SJCRH30 (cell line): ENCODE measurements around the gene HOXA9. TPM values are rescaled to one million over a fixed set of nuclear protein-coding genes. Genes with fewer than 3 reads are reported as not detected.

Experiments used
- DNase-seq, 2 experiments: peaks; one replicate each; pipeline ENCODE4 v3.0.0-alpha.2; 2015 to 2020
- H3K27ac ChIP-seq: fragments of 250-450 bp; sonication (Bioruptor Pico); 2 replicates; pipeline ENCODE4 v1.5.1; 2020; ENCODE audit warnings: mild to moderate bottlenecking, moderate library complexity
- H3K27me3 ChIP-seq: fragments of 250-450 bp; sonication (Bioruptor Pico); 2 replicates; pipeline ENCODE4 v1.5.1; 2020; ENCODE audit warnings: mild to moderate bottlenecking, moderate library complexity
- H3K36me3 ChIP-seq: fragments of 250-450 bp; sonication (Bioruptor Pico); 2 replicates; pipeline ENCODE4 v1.5.1; 2020; ENCODE audit warnings: mild to moderate bottlenecking, moderate library complexity
- H3K4me1 ChIP-seq: fragments of 250-450 bp; sonication (Bioruptor Pico); 2 replicates; pipeline ENCODE4 v1.5.1; 2020; ENCODE audit warnings: mild to moderate bottlenecking, moderate library complexity
- H3K4me3 ChIP-seq: fragments of 250-450 bp; sonication (Bioruptor Pico); 2 replicates; pipeline ENCODE4 v1.5.1; 2020; ENCODE audit warnings: mild to moderate bottlenecking, moderate library complexity
- H3K9me3 ChIP-seq: fragments of 250-450 bp; sonication (Bioruptor Pico); replicated peaks from 2 replicates; pipeline ENCODE4 v1.5.1; 2020; ENCODE audit warnings: mild to moderate bottlenecking, moderate library complexity
- total RNA-seq: library from RNA; depleted of rRNA; stranded (reverse); fragments of >200 nt; shearing (Covaris generic); gene quantifications from 2 replicates; pipeline ENCODE4 v1.2.3, GENCODE V29; 2014

The HOXA9 gene
- total RNA-seq, 1 experiment from 2014 or later = 0.30 TPM

DNA sequence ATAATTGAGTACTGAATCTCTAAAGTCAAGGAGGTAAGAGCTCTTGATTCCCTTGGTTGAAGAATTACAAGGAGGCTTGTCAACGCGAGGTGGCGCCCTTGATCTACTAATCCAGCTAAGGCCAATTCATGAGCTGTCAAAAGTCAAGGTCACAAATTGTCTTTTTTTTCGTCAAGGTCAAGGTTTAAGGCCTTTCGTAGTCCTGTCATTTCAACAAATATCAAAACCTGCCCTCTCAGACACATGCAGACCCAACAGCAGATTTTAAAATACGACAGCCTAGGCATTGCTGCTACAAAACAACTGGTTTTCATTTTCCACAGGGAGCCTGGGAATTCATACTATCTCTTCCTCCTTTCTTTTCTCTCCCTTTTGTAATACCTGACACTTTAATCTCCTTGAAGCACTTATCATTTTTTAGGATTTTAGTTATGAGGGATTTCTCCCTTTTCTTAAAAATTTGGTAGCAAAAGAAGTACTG, 31.0 kb upstream of the HOXA9 start:
- peak; percentile 69 to 88 for DNase-seq
- Histone ChIP-seq H3K27me3 (no peaks in the 10 kb centered on the region), H3K4me3 (no peak overlapping the region), H3K27ac (no peak overlapping the region), H3K4me1 (no peaks in the 10 kb centered on the region; the same call in 1 of the 2 replicates), H3K9me3 (no peaks in the 10 kb centered on the region), H3K36me3 (no peaks in the 10 kb centered on the region)

DNA sequence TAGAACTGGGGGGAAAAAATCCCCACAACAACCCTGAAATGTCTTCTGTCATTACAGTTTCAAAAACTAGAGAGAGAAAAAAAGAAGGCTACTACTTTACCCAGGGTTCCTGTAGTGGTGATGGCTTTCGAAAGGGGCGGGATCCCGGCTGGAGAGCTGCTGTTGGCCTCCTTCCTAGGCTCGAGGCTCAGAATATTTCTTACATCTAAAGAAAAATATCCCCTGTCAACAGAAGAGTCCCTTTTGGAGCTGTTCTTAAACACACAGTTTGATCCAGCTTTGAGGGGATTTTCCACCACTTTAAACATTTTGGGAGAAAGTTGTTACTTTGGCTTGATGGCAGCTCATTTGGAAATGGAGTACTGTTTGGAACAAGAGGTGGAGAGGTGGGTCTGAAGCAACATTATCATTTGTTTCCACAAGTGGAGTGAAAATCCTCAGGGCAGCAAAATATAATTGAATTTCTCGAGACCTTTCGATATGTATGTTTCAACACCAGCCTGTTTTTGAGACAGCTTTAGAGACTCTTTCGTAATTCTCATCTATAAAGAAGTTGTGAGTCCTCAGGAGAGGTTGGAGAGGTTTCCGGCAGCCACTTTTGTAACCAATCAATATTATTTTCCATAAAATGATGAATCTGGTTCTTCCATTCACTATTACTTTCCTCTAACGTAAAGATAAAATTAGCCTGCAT, 29.5 kb upstream of the HOXA9 start:
- H3K9me3 ChIP-seq = no peaks in the 10 kb centered on the region
- H3K4me1 ChIP-seq = no peaks in the 10 kb centered on the region
- no peak for DNase-seq
- no peaks in the 10 kb centered on the region for H3K27me3 ChIP-seq
- H3K4me3 ChIP-seq = no peak overlapping the region
- H3K27ac ChIP-seq = no peak overlapping the region
- H3K36me3 ChIP-seq = no peaks in the 10 kb centered on the region

- Histone ChIP-seq H3K27me3 (no peaks in the 10 kb centered on the region), H3K27ac (no peak overlapping the region), H3K4me3 (no peak overlapping the region), H3K36me3 (no peaks in the 10 kb centered on the region), H3K9me3 (no peaks in the 10 kb centered on the region), H3K4me1 (no peaks in the 10 kb centered on the region)
- no peak for DNase-seq
These were observed 28.6 kb upstream of the HOXA9 start for GRCh38 chr7:27194002-27194352.

DNA sequence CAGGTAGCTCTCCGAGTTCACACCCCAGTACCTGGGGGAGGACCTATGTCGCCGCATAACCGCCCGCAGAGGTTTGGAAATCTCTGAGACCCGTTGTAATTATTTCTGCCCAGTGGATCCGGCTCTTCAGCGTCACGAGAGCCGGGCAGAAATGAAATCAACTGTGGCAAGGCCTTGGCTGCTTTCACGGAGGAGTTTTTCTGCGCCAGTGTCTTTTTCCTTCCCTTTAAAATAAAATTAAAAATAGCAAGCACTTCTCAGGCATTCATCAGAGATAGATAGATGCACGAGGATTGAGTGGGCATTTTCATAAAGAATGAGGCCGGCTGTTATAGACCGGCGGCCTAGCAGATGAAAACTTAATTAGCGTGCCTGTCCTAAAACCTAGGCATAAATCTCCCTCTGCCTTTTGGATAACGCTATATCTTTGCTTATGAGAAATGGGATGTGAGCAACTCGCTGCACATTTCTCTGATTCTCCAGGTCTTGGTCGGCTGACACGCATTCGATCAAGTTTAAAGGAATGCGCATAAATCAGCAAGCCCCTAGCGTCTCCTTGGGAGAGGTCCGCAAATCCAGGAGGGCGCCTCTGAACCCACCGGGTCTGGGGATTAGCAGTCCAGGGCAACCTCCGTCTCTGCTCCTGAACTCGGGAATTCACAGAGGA, 28.1 kb upstream of the HOXA9 start:
- DNase-seq = no peak
- no peaks in the 10 kb centered on the region for H3K27me3 ChIP-seq
- no peak overlapping the region for H3K4me3 ChIP-seq

DNA sequence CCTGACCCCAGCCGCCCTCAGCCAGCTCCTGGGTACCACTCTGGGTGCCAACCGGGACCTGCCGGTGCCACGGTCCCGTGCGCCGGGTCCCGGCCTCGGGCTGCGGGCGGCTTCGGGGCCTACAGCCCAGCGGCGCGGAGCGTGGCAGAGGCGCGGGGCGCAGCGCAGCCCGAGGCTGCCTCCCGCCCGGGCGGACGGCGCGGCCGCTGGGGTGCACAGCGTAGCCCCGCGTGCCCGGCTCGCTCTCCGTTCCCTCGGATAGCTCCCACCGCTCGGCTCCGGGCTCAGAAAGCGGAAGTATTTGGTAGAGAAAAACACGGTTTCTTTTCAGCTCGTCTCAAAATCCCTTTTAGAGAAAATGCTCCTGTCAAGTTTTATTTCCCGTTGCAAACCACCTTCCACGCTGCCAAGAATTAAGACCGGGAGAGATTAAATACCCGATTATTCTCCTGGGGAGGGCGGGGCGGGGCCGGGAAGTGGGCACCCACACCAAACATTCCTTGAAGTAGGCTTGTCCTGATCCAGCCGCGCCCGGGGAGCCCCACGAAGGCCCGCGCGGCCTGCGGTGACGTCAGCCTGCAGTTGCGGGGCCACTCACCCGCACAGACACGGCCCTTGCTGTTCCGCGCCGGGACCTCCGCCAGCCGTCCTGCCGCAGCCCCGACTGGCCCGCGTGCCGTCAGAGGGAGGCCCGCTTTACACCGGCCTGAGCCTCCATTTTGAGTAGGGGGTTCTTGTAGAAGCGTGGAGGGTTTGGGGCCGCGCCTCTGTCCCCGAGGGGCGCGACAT, 27.4 kb upstream of the HOXA9 start:
- Histone ChIP-seq H3K36me3 (no peaks in the 10 kb centered on the region), H3K9me3 (no peaks in the 10 kb centered on the region), H3K4me3 (no peak overlapping the region), H3K27ac (no peak overlapping the region), H3K4me1 (no peaks in the 10 kb centered on the region), H3K27me3 (no peaks in the 10 kb centered on the region)
- no peak for DNase-seq

More for the DNA sequence above, 28.1 kb upstream of the HOXA9 start:
- Histone ChIP-seq H3K9me3 (no peaks in the 10 kb centered on the region), H3K36me3 (no peaks in the 10 kb centered on the region), H3K4me1 (no peaks in the 10 kb centered on the region), H3K27ac (no peak overlapping the region)

DNA sequence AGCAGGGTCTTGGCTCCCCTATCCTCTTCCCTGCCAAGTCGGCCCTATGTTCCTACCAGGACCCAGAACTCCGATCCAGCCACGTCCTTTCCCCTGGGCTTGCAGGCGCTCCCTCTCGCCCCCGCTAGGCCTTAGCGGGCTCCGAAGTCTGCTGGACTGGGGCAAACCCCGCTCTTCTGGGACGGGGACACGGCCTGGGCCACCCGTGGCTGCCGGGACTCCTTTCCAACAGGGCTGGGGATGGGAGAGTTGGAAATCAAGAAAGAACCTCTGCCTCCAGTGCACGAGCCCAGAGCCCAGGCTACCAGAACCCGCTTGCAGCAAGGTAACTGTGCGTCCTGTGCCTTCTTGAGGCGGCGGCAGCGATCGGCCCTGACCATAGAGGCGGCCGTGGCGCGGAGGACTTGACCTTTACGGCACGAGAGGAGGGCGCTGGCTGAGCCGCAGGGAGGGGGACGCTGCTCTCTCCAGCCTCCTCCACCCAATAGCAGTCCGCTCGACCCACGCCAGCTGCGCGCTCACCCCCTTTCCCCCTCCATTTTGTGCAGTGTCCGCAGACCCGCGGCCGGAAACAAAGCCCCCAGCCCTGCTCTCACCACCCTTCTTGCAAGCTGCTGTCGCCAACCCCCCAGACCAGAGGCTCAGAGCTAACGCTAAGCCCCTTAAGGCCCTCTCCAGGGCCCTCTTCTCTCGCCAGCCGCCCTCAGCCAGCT, 26.7 kb upstream of the HOXA9 start:
- Histone ChIP-seq H3K4me3 (no peak overlapping the region), H3K27me3 (no peaks in the 10 kb centered on the region), H3K9me3 (no peaks in the 10 kb centered on the region), H3K4me1 (no peaks in the 10 kb centered on the region), H3K27ac (no peak overlapping the region), H3K36me3 (no peaks in the 10 kb centered on the region)
- no peak for DNase-seq

- Histone ChIP-seq H3K4me1 (no peaks in the 10 kb centered on the region), H3K27me3 (no peaks in the 10 kb centered on the region), H3K27ac (no peak overlapping the region), H3K4me3 (no peak overlapping the region), H3K36me3 (no peaks in the 10 kb centered on the region), H3K9me3 (no peaks in the 10 kb centered on the region)
- DNase-seq = no peak
These were observed 25.9 kb upstream of the HOXA9 start for GRCh38 chr7:27191161-27191731.

DNA sequence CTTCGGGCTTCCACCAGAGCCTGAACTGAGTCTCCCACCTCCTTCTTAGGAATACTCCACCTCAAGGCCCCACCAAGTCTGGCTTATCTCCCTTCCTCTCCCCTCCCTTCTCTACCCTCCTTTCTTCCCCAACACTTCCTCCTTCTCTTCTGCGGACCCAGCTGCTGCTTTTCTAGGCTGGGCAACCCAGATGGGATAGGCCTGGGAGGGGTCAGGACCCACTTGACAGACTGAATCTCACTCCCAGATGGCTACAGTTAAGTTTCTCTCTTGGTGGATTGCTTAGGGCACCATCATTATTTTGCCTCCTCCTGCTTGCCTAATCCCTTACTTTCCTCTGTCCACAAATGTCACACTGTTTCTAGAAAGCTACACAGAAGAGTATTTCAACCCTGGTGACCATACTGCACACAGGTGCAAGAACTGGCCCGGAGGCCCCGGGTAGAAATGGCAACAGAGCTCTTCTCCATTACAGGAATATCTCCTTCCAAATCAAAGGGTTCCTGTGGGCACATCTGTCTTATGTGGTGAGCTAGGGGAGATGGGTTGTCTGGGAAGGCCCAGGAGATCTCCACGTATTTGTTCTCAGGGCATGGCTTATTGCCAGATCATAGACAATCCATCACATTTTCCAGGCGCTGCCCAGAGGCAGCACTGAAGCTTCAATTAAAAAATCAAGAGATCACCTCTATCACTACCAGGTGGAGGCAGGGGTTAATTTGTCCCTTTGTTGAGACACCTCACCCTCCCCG, 24.8 kb upstream of the HOXA9 start:
- H3K27me3 ChIP-seq = no peaks in the 10 kb centered on the region
- H3K36me3 ChIP-seq = no peaks in the 10 kb centered on the region
- peak in 1 of 2 experiments; percentile 17 for DNase-seq
- H3K4me3 ChIP-seq = no peak overlapping the region
- no peak overlapping the region for H3K27ac ChIP-seq
- no peaks in the 10 kb centered on the region for H3K4me1 ChIP-seq
- H3K9me3 ChIP-seq = no peaks in the 10 kb centered on the region

DNA sequence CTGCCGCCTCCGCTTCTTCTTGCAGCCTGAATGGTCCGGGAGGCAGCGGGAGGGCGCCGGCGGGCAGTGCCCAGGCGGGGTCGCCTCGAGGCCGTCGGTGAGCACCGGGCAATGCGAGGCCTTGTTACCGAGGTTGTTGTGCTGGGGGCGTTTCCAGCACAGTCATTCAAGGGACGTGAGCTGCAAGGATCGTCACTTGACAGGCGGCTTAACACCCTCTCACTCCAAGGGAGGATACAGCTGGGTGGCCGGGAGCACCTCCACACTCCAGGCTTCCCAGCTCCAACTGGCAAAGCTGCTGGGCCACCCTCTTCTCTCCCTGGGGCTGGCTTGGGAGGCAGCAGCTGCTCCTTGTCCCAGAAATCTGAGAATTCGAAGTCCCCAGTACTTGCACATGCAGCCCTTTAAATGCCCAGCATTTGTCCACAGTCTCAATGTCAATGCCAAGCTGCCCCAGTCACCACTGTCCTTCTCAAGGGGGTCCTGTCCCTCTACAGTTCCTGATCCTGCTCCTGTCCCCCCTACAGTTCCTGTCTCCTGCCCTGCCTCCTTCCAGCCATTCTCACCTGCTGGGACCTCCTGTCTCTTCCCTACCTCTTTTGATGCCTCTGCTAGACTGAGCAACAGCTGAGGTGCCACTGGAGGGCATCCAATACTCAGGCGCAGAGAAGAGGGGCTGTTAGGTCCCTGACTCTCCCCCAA, 24.1 kb upstream of the HOXA9 start:
- H3K4me3 ChIP-seq = no peak overlapping the region
- no peaks in the 10 kb centered on the region for H3K4me1 ChIP-seq
- H3K9me3 ChIP-seq = no peaks in the 10 kb centered on the region

GRCh38 chr7:27188386-27189294, 23.3 kb upstream of the HOXA9 start:
- no peak for DNase-seq
- Histone ChIP-seq H3K4me3 (no peak overlapping the region), H3K9me3 (no peaks in the 10 kb centered on the region), H3K4me1 (no peaks in the 10 kb centered on the region), H3K27ac (no peak overlapping the region), H3K27me3 (no peaks in the 10 kb centered on the region), H3K36me3 (no peaks in the 10 kb centered on the region)

More for the DNA sequence above, 24.1 kb upstream of the HOXA9 start:
- no peaks in the 10 kb centered on the region for H3K27me3 ChIP-seq
- H3K36me3 ChIP-seq = no peaks in the 10 kb centered on the region
- no peak for DNase-seq
- no peak overlapping the region for H3K27ac ChIP-seq

- no peak for DNase-seq
- H3K9me3 ChIP-seq = no peaks in the 10 kb centered on the region
- H3K36me3 ChIP-seq = no peaks in the 10 kb centered on the region
- no peak overlapping the region for H3K4me3 ChIP-seq
- H3K4me1 ChIP-seq = no peaks in the 10 kb centered on the region
- no peaks in the 10 kb centered on the region for H3K27me3 ChIP-seq
- H3K27ac ChIP-seq = no peak overlapping the region
These were observed 22.4 kb upstream of the HOXA9 start for GRCh38 chr7:27187475-27188385.
